Caco-2 (cell line): ENCODE results near the gene ARHGAP45. TPM values are rescaled to one million over a fixed set of nuclear protein-coding genes. Genes with fewer than 3 reads are reported as not detected.

Source experiments
- BruUV-seq: library from RNA; stranded (reverse); fragments of 400-500 nt; replicated peaks from 2 replicates; lab custom pipeline; 2021; lab: Mats Ljungman, UMichigan
- CTCF ChIA-PET: fragments of 300-600 bp; sonication (Branson Sonifier 250); formaldehyde crosslinking; loops from one replicate; lab custom pipeline; 2022; ENCODE audit warnings: antibody characterized with exemption; lab: Charles Lee
- POLR2A ChIA-PET: fragments of 300-600 bp; sonication (Branson Sonifier 250); formaldehyde crosslinking; loops from one replicate; lab custom pipeline; 2022; ENCODE audit warnings: antibody characterized with exemption; lab: Charles Lee
- DNase-seq, 2 experiments: peaks; one replicate each; pipeline versions ENCODE4 v3.0.0 to v3.0.0-alpha.2; 2020 to 2022
- H3K27me3 ChIP-seq: replicated peaks from 2 replicates; pipeline ENCODE4 v1.6.0; 2011; ENCODE audit warnings: low read length; ENCODE audit not compliant: control insufficient read depth, insufficient read depth
- H3K36me3 ChIP-seq: 2 replicates; pipeline ENCODE4 v1.5.1; 2011; ENCODE audit warnings: low read length; ENCODE audit not compliant: control insufficient read depth, insufficient read depth
- H3K4me1 ChIP-seq: fragments of 250-450 bp; sonication (Bioruptor Pico); 2 replicates; pipeline ENCODE4 v1.5.1; 2020; ENCODE audit warnings: mild to moderate bottlenecking
- H3K4me3 ChIP-seq: 2 replicates; pipeline ENCODE4 v1.5.1; 2011; ENCODE audit warnings: low read depth, mild to moderate bottlenecking, control low read depth, low read length
- H3K9me3 ChIP-seq: fragments of 250-450 bp; sonication (Bioruptor Pico); 2 replicates; pipeline ENCODE4 v1.5.1; 2020; ENCODE audit warnings: mild to moderate bottlenecking, moderate library complexity
- H3K27ac Mint-ChIP-seq: one replicate; pipeline ENCODE4 v1.8.0; 2022; ENCODE audit warnings: mixed read lengths; ENCODE audit not compliant: unreplicated experiment
- H3K27me3 Mint-ChIP-seq: one replicate; pipeline ENCODE4 v1.8.0; 2022; ENCODE audit warnings: mixed read lengths; ENCODE audit not compliant: insufficient read depth, unreplicated experiment
- H3K36me3 Mint-ChIP-seq: one replicate; pipeline ENCODE4 v1.8.0; 2022; ENCODE audit warnings: mild to moderate bottlenecking, mixed read lengths; ENCODE audit not compliant: insufficient read depth, unreplicated experiment
- H3K4me1 Mint-ChIP-seq: one replicate; pipeline ENCODE4 v1.8.0; 2022; ENCODE audit warnings: low read depth, mixed read lengths; ENCODE audit not compliant: unreplicated experiment
- H3K4me3 Mint-ChIP-seq: one replicate; pipeline ENCODE4 v1.8.0; 2022; ENCODE audit warnings: mild to moderate bottlenecking, moderate library complexity, mixed read lengths; ENCODE audit not compliant: unreplicated experiment
- H3K9me3 Mint-ChIP-seq: one replicate; pipeline ENCODE4 v1.8.0; 2022; ENCODE audit warnings: mixed read lengths; ENCODE audit not compliant: unreplicated experiment
- CTCF ChIP-seq, 2 experiments: fragments of 200-600 bp in 1 of 2; IDR thresholded peaks; 1 replicate in 1 of 2; 2 replicates in 1 of 2; pipeline versions ENCODE4 v1.5.1 to v1.8.0; 2011 to 2022; ENCODE audit warnings: antibody characterized with exemption in 1 of 2, control low read depth in 1 of 2, inconsistent platforms in 1 of 2, low read depth in 1 of 2, low read length in 1 of 2, mild to moderate bottlenecking in 1 of 2, moderate library complexity in 1 of 2; ENCODE audit not compliant: insufficient read depth in 1 of 2, severe bottlenecking in 1 of 2, unreplicated experiment in 1 of 2
- intact Hi-C: fragments of 100-400 bp; cut with micrococcal nuclease; formaldehyde crosslinking; loops from one replicate; pipeline ENCODE4 v1.10.0; 2022; ENCODE audit not compliant: unreplicated experiment
- total RNA-seq: library from RNA; stranded (reverse); gene quantifications from 2 replicates; pipeline ENCODE4 v1.2.3, GENCODE V29; 2022

Gene ARHGAP45
- total RNA-seq, 1 experiment from 2014 or later: 38.6 TPM

- BruUV-seq: no TSS peak
- Histone ChIP-seq H3K27me3 (no peaks in the 10 kb centered on the region), H3K4me1 (peaks cover 5% of the 10 kb centered on the region; the same call in 1 of the 2 replicates), H3K9me3 (no peaks in the 10 kb centered on the region), H3K36me3 (peaks cover 1% of the 10 kb centered on the region), H3K4me3 (no peak overlapping the region)
- ChIA-PET CTCF (no interaction called here), POLR2A (interaction anchor here (0.5 kb wide), 1 partner anchor 137 kb away, joined by 3 read pairs; no protein-coding TSS in a partner anchor)
- H3K4me3 Mint-ChIP-seq: no peak overlapping the region
- H3K27me3 Mint-ChIP-seq: no peaks in the 10 kb centered on the region
- H3K9me3 Mint-ChIP-seq: no peaks in the 10 kb centered on the region
- peaks cover 61% of the 10 kb centered on the region for H3K36me3 Mint-ChIP-seq
- no peak overlapping the region for H3K27ac Mint-ChIP-seq
- TF ChIP-seq CTCF (IDR thresholded peaks at IDR 0.05; ENCODE audit: insufficient read depth in 1 of 2, low read depth in 1 of 2, low read length in 1 of 2, severe bottlenecking in 1 of 2, unreplicated experiment in 1 of 2): no peak
- DNase-seq: no peak
- intact Hi-C loops: loop anchor here (5.0 to 10.0 kb wide), 2 partner anchors 82 to 85 kb away; partner anchors contain the start of genes CNN2, RNU6-2 and TMEM259
- H3K4me1 Mint-ChIP-seq: no peaks in the 10 kb centered on the region
Observed at GRCh38 chr19:1109697-1110671, 43.0 kb downstream of the ARHGAP45 start.

- no TSS peak for BruUV-seq
- Histone ChIP-seq H3K9me3 (no peaks in the 10 kb centered on the region), H3K4me1 (peaks cover 5% of the 10 kb centered on the region; the same call in 1 of the 2 replicates), H3K27me3 (no peaks in the 10 kb centered on the region), H3K36me3 (peaks cover 1% of the 10 kb centered on the region), H3K4me3 (no peak overlapping the region)
- Mint-ChIP-seq H3K27ac (no peak overlapping the region), H3K27me3 (no peaks in the 10 kb centered on the region), H3K36me3 (peaks cover 60% of the 10 kb centered on the region), H3K4me3 (no peak overlapping the region), H3K9me3 (no peaks in the 10 kb centered on the region), H3K4me1 (no peaks in the 10 kb centered on the region)
- POLR2A ChIA-PET: interaction anchor here (0.5 kb wide), 1 partner anchor 136 kb away, joined by 3 read pairs; no protein-coding TSS in a partner anchor
- TF ChIP-seq CTCF (IDR thresholded peaks at IDR 0.05; ENCODE audit: insufficient read depth in 1 of 2, low read depth in 1 of 2, low read length in 1 of 2, severe bottlenecking in 1 of 2, unreplicated experiment in 1 of 2): no peak
- DNase-seq: no peak
- CTCF ChIA-PET: no interaction called here
- intact Hi-C loops: loop anchor here (5.0 kb wide), 1 partner anchor 81 kb away; no protein-coding TSS in a partner anchor
Observed at GRCh38 chr19:1110809-1111640, 44.1 kb downstream of the ARHGAP45 start.
